Urothelium cell line (cell line): Measurements from ENCODE around the gene ACTG2.
"Not testable (repeated sequence)": the region's sequence is repeated elsewhere in the genome, so short reads cannot be mapped to it uniquely, and the experiment has no call there.

Experiments
- DNase-seq: peaks from one replicate; pipeline ENCODE4 v3.0.0; 2011; ENCODE audit warnings: low spot score, mixed read lengths
- FAIRE-seq: peaks from 2 replicates; lab custom pipeline; 2011; peaks lifted over from hg19 to GRCh38; lab: Jason Lieb, UNC

The ACTG2 gene

GRCh38 chr2:73891276-73891901, 1.4 kb upstream of the ACTG2 start:
- DNase-seq (no peak), FAIRE-seq (no peak)

- DNase-seq (no peak), FAIRE-seq (no peak)
These were observed 1.1 kb downstream of the ACTG2 start for GRCh38 chr2:73893764-73894474.

- FAIRE-seq (no peak), DNase-seq (no peak)
These were observed 1.7 kb downstream of the ACTG2 start for GRCh38 chr2:73894475-73894850.

DNA sequence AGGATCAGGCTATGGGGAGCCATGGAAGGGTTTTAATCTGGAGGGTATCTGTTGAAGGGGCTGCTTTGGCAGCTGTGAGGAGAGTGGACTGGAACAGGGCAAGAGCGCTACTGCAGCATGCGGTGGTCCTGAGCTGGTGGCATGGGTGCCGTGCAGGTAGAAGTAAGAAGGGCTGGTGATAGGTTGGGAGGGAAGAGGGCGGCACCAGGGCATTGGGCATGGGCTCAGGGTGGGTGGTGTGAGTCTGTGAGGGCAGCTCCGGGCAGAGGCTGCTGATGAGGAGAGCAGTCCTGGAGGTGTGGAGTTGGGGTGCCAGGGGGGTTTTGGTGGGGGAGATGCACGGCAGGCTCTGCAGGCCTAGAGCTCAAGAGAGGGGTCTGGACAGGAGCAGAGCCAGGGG, 2.1 kb downstream of the ACTG2 start:
- no peak for DNase-seq
- FAIRE-seq: no peak

- no peak for FAIRE-seq
These were observed 2.7 kb downstream of the ACTG2 start for GRCh38 chr2:73895473-73895872.

DNA sequence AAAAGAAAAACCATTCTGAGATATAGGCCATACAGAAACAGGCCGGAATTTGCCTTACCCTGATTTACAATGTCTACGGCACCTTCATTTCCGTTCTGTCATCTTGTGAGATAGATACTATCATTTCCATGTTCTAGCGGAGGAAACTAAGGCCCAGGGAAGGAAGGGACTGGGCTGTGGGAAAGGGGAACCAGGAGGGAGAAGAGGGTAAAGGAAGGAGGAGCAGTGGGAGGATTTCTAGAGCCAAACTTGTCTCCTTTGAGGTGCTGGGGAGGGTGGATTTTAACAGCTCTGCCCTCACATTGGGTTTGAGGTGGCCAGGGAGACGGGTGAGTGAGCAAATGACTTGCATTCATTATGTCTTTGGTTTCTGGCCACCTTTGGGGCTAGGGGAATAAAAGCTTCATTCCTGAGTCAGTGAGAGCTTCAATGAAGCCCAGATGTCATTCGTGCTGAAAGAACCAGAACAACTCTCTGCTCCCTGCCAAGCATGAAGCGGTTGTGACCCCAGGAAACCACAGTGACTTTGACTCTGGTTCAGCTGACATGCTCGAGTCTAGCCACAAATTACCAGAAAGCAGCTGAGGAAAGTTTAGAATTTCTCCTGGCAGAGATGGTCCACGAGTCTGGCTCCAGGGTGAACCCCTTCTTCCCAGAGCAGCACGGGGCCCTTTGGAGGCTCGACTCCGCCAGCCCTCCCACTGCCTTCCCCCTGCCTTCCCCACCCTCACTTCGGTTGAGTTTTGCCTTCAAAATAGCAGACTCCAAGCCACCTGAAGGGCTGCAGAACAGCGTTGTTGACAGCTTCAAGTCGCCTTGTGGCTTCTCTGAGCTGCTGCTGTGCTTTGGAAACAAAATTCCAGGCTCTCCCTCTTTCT, 3.8 kb downstream of the ACTG2 start:
- FAIRE-seq (no peak), DNase-seq (no peak)

More at GRCh38 chr2:73895473-73895872, 2.7 kb downstream of the ACTG2 start:
- DNase-seq: no peak

DNA sequence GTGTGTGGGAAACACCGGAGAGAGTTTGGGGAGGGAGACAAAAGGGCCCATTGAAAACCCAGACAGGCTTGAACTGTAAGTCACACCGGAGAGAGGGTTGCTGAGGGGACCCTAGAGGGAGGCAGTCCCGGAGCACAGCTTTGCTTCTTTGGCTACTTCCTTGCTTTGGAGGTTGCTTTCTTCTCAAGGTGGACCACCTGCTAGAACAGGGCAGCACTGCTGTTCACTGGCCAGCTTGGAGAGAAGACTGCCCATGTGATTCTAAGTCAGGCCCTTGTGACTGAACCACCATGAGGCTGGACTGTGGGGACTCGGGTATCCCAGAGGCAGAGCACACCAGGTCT, 4.4 kb downstream of the ACTG2 start:
- FAIRE-seq (no peak), DNase-seq (no peak)

GRCh38 chr2:73897934-73898333, 5.1 kb downstream of the ACTG2 start:
- DNase-seq: no peak
- no peak for FAIRE-seq

DNA sequence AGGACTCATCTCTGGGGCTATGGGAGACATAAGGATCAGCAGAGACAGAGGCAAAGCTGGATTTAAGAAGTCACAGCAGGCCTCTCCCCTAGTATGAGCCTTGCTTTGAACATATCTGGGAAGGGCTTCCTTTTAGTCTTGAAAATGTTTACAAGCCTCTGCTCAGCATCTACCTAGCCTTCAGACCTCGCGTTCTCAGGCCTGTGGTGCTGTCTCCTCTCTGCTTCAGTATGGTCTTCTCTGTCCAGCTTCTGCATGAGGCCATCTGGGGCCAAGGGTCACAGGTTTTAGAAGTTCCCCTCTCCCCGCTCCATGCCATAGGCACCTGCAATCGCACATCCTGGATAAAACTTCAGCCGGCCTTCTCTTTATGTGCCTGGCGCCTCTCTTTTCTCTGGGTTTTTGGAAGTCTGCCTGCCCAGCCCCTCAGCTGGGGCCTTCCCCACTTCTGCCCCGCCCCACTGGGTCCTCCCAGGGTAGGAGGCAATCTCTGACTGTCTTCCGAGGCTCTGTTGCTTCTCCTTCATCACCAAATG, 7.1 kb downstream of the ACTG2 start:
- FAIRE-seq (no peak), DNase-seq (no peak)

DNA sequence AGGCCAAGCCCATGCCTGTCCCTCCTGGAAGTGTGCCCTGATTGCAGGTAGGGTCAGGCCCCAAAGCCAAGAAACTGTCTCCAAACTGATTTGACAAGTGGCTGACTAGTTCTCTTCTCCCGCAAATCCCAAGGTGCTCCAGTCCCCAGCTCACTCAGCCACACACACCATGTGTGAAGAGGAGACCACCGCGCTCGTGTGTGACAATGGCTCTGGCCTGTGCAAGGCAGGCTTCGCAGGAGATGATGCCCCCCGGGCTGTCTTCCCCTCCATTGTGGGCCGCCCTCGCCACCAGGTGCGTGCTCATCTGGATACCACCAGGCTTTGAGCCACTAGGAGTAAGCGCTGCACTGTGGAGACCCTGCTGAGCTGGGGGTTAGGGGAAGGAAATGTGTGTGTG, 8.3 kb downstream of the ACTG2 start:
- FAIRE-seq (no peak), DNase-seq (no peak)

DNA sequence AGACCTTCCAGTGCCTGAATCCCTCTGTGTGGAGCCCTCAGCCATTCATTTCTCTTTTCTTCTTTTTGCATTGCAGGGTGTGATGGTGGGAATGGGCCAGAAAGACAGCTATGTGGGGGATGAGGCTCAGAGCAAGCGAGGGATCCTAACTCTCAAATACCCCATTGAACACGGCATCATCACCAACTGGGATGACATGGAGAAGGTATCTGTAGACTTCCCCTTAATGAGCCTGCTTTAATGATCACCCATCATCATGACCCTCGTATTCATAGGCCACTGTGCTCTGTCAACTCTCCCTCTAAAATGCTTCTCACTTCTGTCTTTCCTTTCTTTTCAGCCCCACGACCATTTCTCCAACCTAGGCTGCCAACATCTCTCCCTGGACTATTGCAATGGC, 9.5 kb downstream of the ACTG2 start:
- FAIRE-seq (no peak), DNase-seq (no peak)

DNA sequence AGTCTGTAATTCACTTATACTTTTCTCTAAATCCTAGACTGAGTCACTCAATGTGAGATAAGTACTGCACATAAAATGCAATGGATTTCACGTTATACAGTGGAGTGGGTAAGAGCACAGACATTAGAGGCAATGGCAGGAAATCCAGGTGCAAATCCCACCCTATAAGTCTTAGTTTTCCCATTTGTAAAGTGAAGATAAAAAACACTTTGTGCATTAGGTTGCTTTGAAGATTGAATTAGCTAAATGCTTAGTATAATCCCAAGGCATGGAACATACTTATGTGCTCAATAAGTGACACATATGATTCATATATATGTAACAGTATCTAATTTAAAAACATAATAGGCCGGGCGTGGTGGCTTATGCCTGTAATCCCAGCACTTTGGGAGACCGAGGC, 10.5 kb downstream of the ACTG2 start:
- no peak for FAIRE-seq
- DNase-seq: no peak

DNA sequence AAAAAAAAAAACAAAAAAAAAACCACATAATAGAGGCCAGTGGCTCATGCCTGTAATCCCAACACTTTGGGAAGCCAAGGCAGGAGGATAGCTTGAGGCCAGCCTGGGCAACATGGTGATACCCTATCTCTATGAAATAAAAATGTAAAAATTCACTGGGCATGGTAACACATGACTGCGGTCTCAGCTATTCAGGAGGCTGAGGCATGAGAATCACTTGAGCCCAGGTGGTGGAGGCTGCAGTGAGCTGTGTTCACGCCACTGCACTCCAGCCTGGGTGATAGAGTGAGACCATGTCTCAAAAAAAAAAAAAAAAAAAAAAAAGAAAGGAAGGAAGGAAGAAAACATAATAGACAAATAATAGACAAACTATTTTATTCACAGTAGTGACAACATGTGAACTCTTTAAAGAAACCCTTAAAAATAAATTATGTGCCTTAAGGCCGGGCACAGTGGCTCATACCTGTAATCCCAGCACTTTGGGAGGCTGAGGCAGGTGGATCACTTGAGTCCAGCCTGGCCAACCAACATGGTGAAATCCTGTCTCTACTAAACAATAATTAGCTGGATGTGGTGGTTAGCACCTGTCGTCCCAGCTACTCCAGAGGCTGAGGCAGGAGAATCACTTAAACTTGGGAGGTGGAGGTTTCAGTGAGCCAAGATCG, 11.3 kb downstream of the ACTG2 start:
- FAIRE-seq, DNase-seq: not testable (repeated sequence)

GRCh38 chr2:73904952-73905351, 12.1 kb downstream of the ACTG2 start:
- DNase-seq (no peak), FAIRE-seq (no peak)

- DNase-seq (no peak), FAIRE-seq (no peak)
These were observed 14.2 kb downstream of the ACTG2 start for GRCh38 chr2:73906847-73907505.

GRCh38 chr2:73907840-73908452, 15.1 kb downstream of the ACTG2 start:
- no peak for FAIRE-seq
- no peak for DNase-seq

DNA sequence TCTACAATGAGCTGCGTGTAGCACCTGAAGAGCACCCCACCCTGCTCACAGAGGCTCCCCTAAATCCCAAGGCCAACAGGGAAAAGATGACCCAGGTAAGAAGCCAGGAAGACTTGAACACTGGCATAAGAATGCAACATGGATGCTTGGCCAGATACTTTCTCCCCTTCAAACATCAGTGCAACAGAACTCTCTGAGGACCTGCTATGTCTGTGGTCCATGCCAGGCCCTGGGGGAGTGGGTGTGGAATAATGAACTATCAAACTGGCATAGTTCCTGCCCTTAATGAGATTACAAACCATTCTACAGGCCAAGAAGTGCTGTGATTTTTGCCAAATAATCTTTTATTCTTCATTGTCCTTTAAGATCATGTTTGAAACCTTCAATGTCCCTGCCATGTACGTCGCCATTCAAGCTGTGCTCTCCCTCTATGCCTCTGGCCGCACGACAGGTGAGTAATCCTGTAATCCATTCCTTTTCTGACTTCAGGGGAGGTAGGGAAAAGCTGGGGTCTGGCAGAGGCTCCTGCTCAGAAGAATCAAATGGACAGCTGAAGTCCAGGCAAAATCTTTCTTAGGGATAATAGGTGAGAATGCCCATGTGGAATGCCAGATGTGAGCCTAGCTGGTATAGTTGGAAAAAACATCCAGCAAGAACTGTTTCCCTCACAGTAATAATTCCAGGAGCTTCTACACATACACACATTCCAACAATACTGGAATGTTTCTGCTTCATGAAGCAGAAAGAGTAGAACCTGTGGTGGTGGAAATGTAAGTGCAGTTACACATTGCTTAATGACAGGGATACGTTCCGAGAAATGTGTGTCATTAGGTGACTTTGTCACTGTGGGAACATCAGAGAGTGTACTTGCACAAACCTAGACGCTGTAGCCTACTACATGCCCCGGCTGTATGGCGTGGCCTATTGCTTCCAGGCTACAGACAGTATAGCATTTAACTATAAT, 16.2 kb downstream of the ACTG2 start:
- DNase-seq (no peak), FAIRE-seq (no peak)

GRCh38 chr2:73910873-73911547, 18.2 kb downstream of the ACTG2 start:
- no peak for FAIRE-seq
- DNase-seq: no peak
